ENCODE results near the gene NEBL. TPM values are rescaled to one million over a fixed set of nuclear protein-coding genes. Genes with fewer than 3 reads are reported as not detected.

Gene NEBL
- total and polyA plus RNA-seq, 11 donors: 187 to 855 (median 579) TPM

- 87 to 91% (median 89%) methylated on average over 2 of the region's 2 CpGs for WGBS, 4 donors
- intact Hi-C loops (cut with DNase I): loop anchor here in 2 of 10 donors (5.0 to 10.0 kb wide), 3 partner anchors 954 to 1364 kb away; partner anchors contain the start of gene PLXDC2 (in 1 of the 2)
- Histone ChIP-seq H3K27me3 (no peaks in the 10 kb centered on the region), H3K4me1 (peaks cover 0 to 11% (median 0%) of the 10 kb centered on the region in 12 donors), H3K4me3 (no peak overlapping the region), H3K36me3 (no peaks in the 10 kb centered on the region), H3K9me3 (no peaks in the 10 kb centered on the region), H3K27ac (no peak overlapping the region)
- DNase-seq (no peak), ATAC-seq (no peak)
- TF ChIP-seq CTCF (IDR thresholded peaks at IDR 0.05): no peak
Observed at GRCh38 chr10:20771051-20771450, 126.1 kb downstream of the NEBL start.

GRCh38 chr10:20769481-20769880 is 127.6 kb downstream of the NEBL start:
- no peaks in the 10 kb centered on the region for H3K9me3 ChIP-seq
- no peak for TF ChIP-seq POLR2A (IDR thresholded peaks at IDR 0.05)
- TF ChIP-seq CTCF (IDR thresholded peaks at IDR 0.05): no peak
- no peak for ATAC-seq
- no peaks in the 10 kb centered on the region for H3K36me3 ChIP-seq
- H3K4me3 ChIP-seq: no peak overlapping the region
- 28 to 47% (median 40%) methylated on average over 3 of the region's 3 CpGs for WGBS, 4 donors
- no peak for DNase-seq
- H3K4me1 ChIP-seq: peaks cover 0 to 11% (median 0%) of the 10 kb centered on the region in 12 donors
- H3K27ac ChIP-seq: no peak overlapping the region
- no peaks in the 10 kb centered on the region for H3K27me3 ChIP-seq
- intact Hi-C loops (cut with DNase I): loop anchor here (1.0 to 10.0 kb wide), 8 partner anchors 125 to 1357 kb away; partner anchors contain the start of gene PLXDC2 (in 7 of the 10)

GRCh38 chr10:20768843-20769242 is 128.3 kb downstream of the NEBL start:
- DNase-seq: no peak
- WGBS, 4 donors: 20 to 41% (median 28%) methylated on average over 3 of the region's 3 CpGs
- intact Hi-C loops (cut with DNase I): loop anchor here (1.0 to 10.0 kb wide), 8 partner anchors 124 to 1357 kb away; partner anchors contain the start of gene PLXDC2 (in 7 of the 10)
- no peak overlapping the region for H3K27ac ChIP-seq
- no peaks in the 10 kb centered on the region for H3K36me3 ChIP-seq
- H3K9me3 ChIP-seq: no peaks in the 10 kb centered on the region
- H3K27me3 ChIP-seq: no peaks in the 10 kb centered on the region
- H3K4me3 ChIP-seq: no peak overlapping the region
- peaks cover 0 to 11% (median 0%) of the 10 kb centered on the region in 12 donors for H3K4me1 ChIP-seq
- TF ChIP-seq CTCF (IDR thresholded peaks at IDR 0.05): peak; percentile 31 to 74 (median 58)
- no peak for TF ChIP-seq POLR2A (IDR thresholded peaks at IDR 0.05)
- ATAC-seq: peak in 1 of 4 donors; percentile 40

- Histone ChIP-seq H3K27ac (peak overlapping the region in 3 of 12 donors; percentile 11 to 31 (median 17)), H3K4me3 (no peak overlapping the region), H3K36me3 (no peaks in the 10 kb centered on the region), H3K4me1 (peaks cover 0 to 11% (median 0%) of the 10 kb centered on the region in 12 donors), H3K9me3 (no peaks in the 10 kb centered on the region), H3K27me3 (no peaks in the 10 kb centered on the region)
- TF ChIP-seq POLR2A (IDR thresholded peaks at IDR 0.05) (no peak), CTCF (IDR thresholded peaks at IDR 0.05) (no peak)
- ATAC-seq (peak in 2 of 4 donors; percentile 16 to 72), DNase-seq (no peak)
- intact Hi-C loops (cut with DNase I): loop anchor here (5.0 to 10.0 kb wide), 7 partner anchors 122 to 1355 kb away; partner anchors contain the start of gene PLXDC2 (in 7 of the 10)
- WGBS, 4 donors: 21 to 33% (median 26%) methylated on average over 2 of the region's 2 CpGs
Observed at GRCh38 chr10:20767028-20767427, 130.1 kb downstream of the NEBL start.
